SU-DHL-6 (cell line): ENCODE measurements around the gene FXYD2.

Experiments used
- H2AFZ ChIP-seq: fragments of 200-600 bp; sonication (generic); 2 replicates; pipeline ENCODE4 v1.6.1; 2014; ENCODE audit warnings: low read depth, mild to moderate bottlenecking, moderate library complexity, mixed read lengths, antibody characterized with exemption, low read length; ENCODE audit not compliant: severe bottlenecking
- H3F3A ChIP-seq: fragments of 200-600 bp; shearing (Covaris generic); 2 replicates; pipeline ENCODE4 v1.6.0; 2016; ENCODE audit warnings: antibody characterized with exemption, mild to moderate bottlenecking; ENCODE audit not compliant: insufficient read depth
- H3K27ac ChIP-seq: fragments of 200-600 bp; sonication (generic); 2 replicates; pipeline ENCODE4 v1.5.1; 2016; ENCODE audit warnings: low read depth, mild to moderate bottlenecking, low read length, moderate library complexity, mixed read lengths
- H3K27me3 ChIP-seq: fragments of 200-600 bp; sonication (generic), shearing (Covaris generic); 2 replicates; pipeline ENCODE4 v1.6.0; 2014; ENCODE audit warnings: mild to moderate bottlenecking, low read length
- H3K36me3 ChIP-seq: fragments of 200-600 bp; sonication (generic); 2 replicates; pipeline ENCODE4 v1.6.1; 2014; ENCODE audit warnings: mild to moderate bottlenecking, low read length, mixed read lengths
- H3K4me2 ChIP-seq: fragments of 300-600, 200-600 bp; shearing (Covaris generic), sonication (generic); 2 replicates; pipeline ENCODE4 v1.6.0; 2014; ENCODE audit warnings: low read length, low read depth, mild to moderate bottlenecking; ENCODE audit not compliant: poor library complexity, severe bottlenecking
- H3K4me3 ChIP-seq: fragments of 200-600 bp; sonication (generic); 2 replicates; pipeline ENCODE4 v1.5.1; 2014; ENCODE audit warnings: antibody characterized with exemption, low read length, mild to moderate bottlenecking, mixed read lengths; ENCODE audit not compliant: insufficient read depth, poor library complexity, severe bottlenecking
- H3K79me2 ChIP-seq: fragments of 200-600 bp; sonication (generic); 2 replicates; pipeline ENCODE4 v1.6.1; 2014; ENCODE audit warnings: mild to moderate bottlenecking, low read length, moderate library complexity; ENCODE audit not compliant: insufficient read depth
- H3K9ac ChIP-seq: fragments of 200-600 bp; sonication (generic); 2 replicates; pipeline ENCODE4 v1.7.0; 2014; ENCODE audit warnings: mild to moderate bottlenecking, low read length
- H3K9me2 ChIP-seq: fragments of 200-600 bp; sonication (generic); replicated peaks from 2 replicates; pipeline ENCODE4 v1.6.1; 2014; ENCODE audit warnings: low read length; ENCODE audit not compliant: insufficient read depth
- H3K9me3 ChIP-seq: fragments of 200-600 bp; sonication (generic); 2 replicates; pipeline ENCODE4 v1.6.1; 2014; ENCODE audit warnings: low read length, mixed read lengths; ENCODE audit not compliant: insufficient read depth
- H4K20me1 ChIP-seq: fragments of 200-600 bp; sonication (generic); 2 replicates; pipeline ENCODE4 v1.6.1; 2014; ENCODE audit warnings: low read depth, mild to moderate bottlenecking, antibody characterized with exemption, low read length, moderate library complexity, mixed read lengths
- CTCF ChIP-seq: fragments of 200-600 bp; sonication (generic); IDR thresholded peaks from one replicate; pipeline ENCODE4 v1.5.1; 2017; ENCODE audit warnings: antibody characterized with exemption, mild to moderate bottlenecking, low read length, moderate library complexity; ENCODE audit not compliant: insufficient read depth, poor library complexity, severe bottlenecking
- EZH2phosphoT487 ChIP-seq: fragments of 200-600 bp; sonication (generic), shearing (Covaris generic); conservative IDR thresholded peaks from 2 replicates; pipeline ENCODE4 v1.6.1; 2018; ENCODE audit warnings: mild to moderate bottlenecking, antibody characterized with exemption, low read length, moderate library complexity, mixed read lengths

Gene FXYD2

GRCh38 chr11:117820071-117820470 is 4.5 kb downstream of the FXYD2 start:
- Histone ChIP-seq H3K27ac (no peak overlapping the region), H4K20me1 (no peaks in the 10 kb centered on the region), H3K79me2 (no peaks in the 10 kb centered on the region), H3K27me3 (no peaks in the 10 kb centered on the region), H3K36me3 (no peaks in the 10 kb centered on the region), H3F3A (no peaks in the 10 kb centered on the region), H3K4me2 (no peak overlapping the region), H3K9me3 (no peaks in the 10 kb centered on the region), H3K4me3 (no peak overlapping the region), H3K9me2 (no peaks in the 10 kb centered on the region), H3K9ac (no peak overlapping the region), H2AFZ (no peak overlapping the region)
- no peak for TF ChIP-seq CTCF

GRCh38 chr11:117819096-117820040 is 5.2 kb downstream of the FXYD2 start:
- Histone ChIP-seq H2AFZ (no peak overlapping the region), H3K9ac (no peak overlapping the region), H4K20me1 (no peaks in the 10 kb centered on the region), H3K27ac (no peak overlapping the region), H3K9me2 (no peaks in the 10 kb centered on the region), H3K9me3 (no peaks in the 10 kb centered on the region), H3K36me3 (no peaks in the 10 kb centered on the region), H3K27me3 (no peaks in the 10 kb centered on the region), H3K4me2 (no peak overlapping the region), H3K4me3 (no peak overlapping the region), H3K79me2 (no peaks in the 10 kb centered on the region), H3F3A (no peaks in the 10 kb centered on the region)
- TF ChIP-seq EZH2phosphoT487, result no peak
- TF ChIP-seq CTCF, result peak; percentile 50

GRCh38 chr11:117818041-117818873 is 6.3 kb downstream of the FXYD2 start:
- Histone ChIP-seq H3K9ac (no peak overlapping the region), H3F3A (no peaks in the 10 kb centered on the region), H3K27ac (no peak overlapping the region), H3K9me3 (no peaks in the 10 kb centered on the region), H4K20me1 (no peaks in the 10 kb centered on the region), H3K9me2 (no peaks in the 10 kb centered on the region), H3K4me3 (no peak overlapping the region), H2AFZ (no peak overlapping the region), H3K79me2 (no peaks in the 10 kb centered on the region), H3K36me3 (no peaks in the 10 kb centered on the region), H3K27me3 (no peaks in the 10 kb centered on the region), H3K4me2 (no peak overlapping the region)
- no peak for TF ChIP-seq CTCF
- no peak for TF ChIP-seq EZH2phosphoT487
